KMS-11 (cell line): ENCODE measurements around the gene NME3.

Experiments used
- H2AFZ ChIP-seq: fragments of 200-600 bp; sonication (generic); 2 replicates; pipeline ENCODE4 v1.6.1; 2016; ENCODE audit warnings: antibody characterized with exemption, mixed run types, low read depth
- H3K27ac ChIP-seq: fragments of 200-600 bp; sonication (generic); 2 replicates; pipeline ENCODE4 v1.6.1; 2016; ENCODE audit warnings: mild to moderate bottlenecking, mixed run types
- H3K27me3 ChIP-seq: fragments of 200-600 bp; sonication (generic); 2 replicates; pipeline ENCODE4 v1.6.1; 2017; ENCODE audit warnings: mild to moderate bottlenecking, low read depth, mixed run types, moderate library complexity; ENCODE audit not compliant: insufficient read depth
- H3K36me3 ChIP-seq: fragments of 200-600 bp; sonication (generic); 2 replicates; pipeline ENCODE4 v1.6.1; 2017; ENCODE audit warnings: mild to moderate bottlenecking, mixed run types; ENCODE audit not compliant: insufficient read depth
- H3K4me1 ChIP-seq: fragments of 200-600 bp; sonication (generic); 2 replicates; pipeline ENCODE4 v1.6.1; 2016; ENCODE audit warnings: mild to moderate bottlenecking, low read depth, mixed run types; ENCODE audit not compliant: poor library complexity, severe bottlenecking
- H3K4me2 ChIP-seq: fragments of 200-600 bp; sonication (generic); 2 replicates; pipeline ENCODE4 v1.7.0; 2016; ENCODE audit warnings: mild to moderate bottlenecking, mixed run types
- H3K4me3 ChIP-seq: fragments of 200-600 bp; sonication (generic); IDR thresholded peaks from 2 replicates; pipeline ENCODE4 v1.6.1; 2017; ENCODE audit warnings: low read depth, low read length, mixed read lengths; ENCODE audit not compliant: insufficient read depth
- H3K79me2 ChIP-seq: fragments of 200-600 bp; sonication (generic); 2 replicates; pipeline ENCODE4 v1.6.1; 2016; ENCODE audit warnings: low read depth, mixed run types; ENCODE audit not compliant: insufficient read depth
- H3K9ac ChIP-seq: fragments of 200-600 bp; sonication (generic); 2 replicates; pipeline ENCODE4 v1.6.1; 2016; ENCODE audit warnings: mild to moderate bottlenecking, mixed run types
- H4K20me1 ChIP-seq: fragments of 200-600 bp; sonication (generic); 2 replicates; pipeline ENCODE4 v1.6.1; 2016; ENCODE audit warnings: mild to moderate bottlenecking, mixed run types; ENCODE audit not compliant: insufficient read depth
- CTCF ChIP-seq: fragments of 200-600 bp; sonication (generic); conservative IDR thresholded peaks from 2 replicates; pipeline ENCODE4 v1.6.1; 2017; ENCODE audit warnings: low read depth, mild to moderate bottlenecking, antibody characterized with exemption, low read length, moderate library complexity, mixed read lengths

NME3 gene

GRCh38 chr16:1772908-1773702 lies 1.8 kb upstream of the NME3 start, which contains the start of gene MRPS34:
TSS of gene MRPS34 (minus strand) at chr16:1773134. CDS start at chr16:1773119, 15 bp downstream.
- H4K20me1 ChIP-seq, result no peaks in the 10 kb centered on the region
- H3K4me3 ChIP-seq, result no peak within 1 kb of the TSS
- H3K27me3 ChIP-seq, result no peaks in the 10 kb centered on the region
- H3K36me3 ChIP-seq, result no peaks in the 10 kb centered on the region
- peak within 1 kb of the TSS; percentile 82 for H3K27ac ChIP-seq
- peaks cover 19% of the 10 kb centered on the region for H3K4me1 ChIP-seq
- H3K79me2 ChIP-seq, result peaks cover 41% of the 10 kb centered on the region
- H2AFZ ChIP-seq, result peak within 1 kb of the TSS; percentile 67
- peak within 1 kb of the TSS; percentile 89 for H3K9ac ChIP-seq
- peak; percentile 77 for TF ChIP-seq CTCF
- peak within 1 kb of the TSS; percentile 99 for H3K4me2 ChIP-seq

GRCh38 chr16:1772362-1772907 lies 1.1 kb upstream of the NME3 start, which contains the start of gene EME2:
TSS of gene EME2 (plus strand) at chr16:1772810. CDS start at chr16:1773228, 418 bp downstream.
- Histone ChIP-seq H3K4me2 (peak within 1 kb of the TSS; percentile 99), H3K9ac (peak within 1 kb of the TSS; percentile 89), H3K27ac (peak within 1 kb of the TSS; percentile 82), H3K4me1 (peaks cover 19% of the 10 kb centered on the region), H3K36me3 (no peaks in the 10 kb centered on the region), H3K4me3 (no peak within 1 kb of the TSS), H4K20me1 (no peaks in the 10 kb centered on the region), H3K27me3 (no peaks in the 10 kb centered on the region), H3K79me2 (peaks cover 41% of the 10 kb centered on the region), H2AFZ (peak within 1 kb of the TSS; percentile 67)
- TF ChIP-seq CTCF, result no peak; the same call in 1 of the 2 replicates

- H3K79me2 ChIP-seq, result peaks cover 41% of the 10 kb centered on the region
- no peaks in the 10 kb centered on the region for H3K27me3 ChIP-seq
- no peak overlapping the region for H3K4me3 ChIP-seq
- peak overlapping the region; percentile 89 for H3K9ac ChIP-seq
- H3K27ac ChIP-seq, result peak overlapping the region; percentile 82
- peak overlapping the region; percentile 91 for H3K4me2 ChIP-seq
- H4K20me1 ChIP-seq, result no peaks in the 10 kb centered on the region
- TF ChIP-seq CTCF, result no peak
- peaks cover 19% of the 10 kb centered on the region for H3K4me1 ChIP-seq
- H3K36me3 ChIP-seq, result no peaks in the 10 kb centered on the region
- peak overlapping the region; percentile 41; the same call in 1 of the 2 replicates for H2AFZ ChIP-seq
Observed at GRCh38 chr16:1771864-1772361, 570 bp upstream of the NME3 start.

GRCh38 chr16:1770328-1771187 lies 785 bp downstream of the NME3 start:
- Histone ChIP-seq H3K4me3 (no peak overlapping the region), H3K4me2 (peak overlapping the region; percentile 91), H2AFZ (no peak overlapping the region), H3K27ac (no peak overlapping the region; the same call in 1 of the 2 replicates), H3K4me1 (peaks cover 19% of the 10 kb centered on the region), H3K79me2 (peaks cover 41% of the 10 kb centered on the region), H3K9ac (peak overlapping the region; percentile 89; the same call in 1 of the 2 replicates), H3K27me3 (no peaks in the 10 kb centered on the region), H3K36me3 (no peaks in the 10 kb centered on the region), H4K20me1 (no peaks in the 10 kb centered on the region)
- TF ChIP-seq CTCF, result no peak
